ENCODE data around the gene CYFIP1. TPM values are rescaled to one million over a fixed set of nuclear protein-coding genes. Genes with fewer than 3 reads are reported as not detected.

The CYFIP1 gene
- polyA plus RNA-seq, 3 donors from 2014 or later: 3.4 to 5.6 (median 3.7) TPM

GRCh38 chr15:22863356-22863755, 116.8 kb downstream of the CYFIP1 start:
- H3K36me3 Mint-ChIP-seq: peaks cover 15 to 61% (median 33%) of the 10 kb centered on the region in 3 donors
- no peak for DNase-seq
- peaks cover 5 to 23% of the 10 kb centered on the region in 2 donors for H3K4me1 Mint-ChIP-seq
- no peak overlapping the region for H3K4me3 Mint-ChIP-seq
- peaks cover 0 to 2% (median 0%) of the 10 kb centered on the region in 3 donors for H3K27me3 Mint-ChIP-seq (ENCODE audit: low read depth in 3 of 3)
- H3K27ac Mint-ChIP-seq: peak overlapping the region in 2 of 6 donors; percentile 34 to 45
- H3K9me3 Mint-ChIP-seq: no peaks in the 10 kb centered on the region

GRCh38 chr15:22861161-22861560, 119.0 kb downstream of the CYFIP1 start:
- H3K27ac Mint-ChIP-seq: peak overlapping the region in 1 of 6 donors; percentile 10

GRCh38 chr15:22856659-22857058, 123.5 kb downstream of the CYFIP1 start:
- H3K27me3 Mint-ChIP-seq (ENCODE audit: low read depth in 3 of 3): peaks cover 0 to 2% (median 1%) of the 10 kb centered on the region in 3 donors
- H3K36me3 Mint-ChIP-seq: peaks cover 13 to 42% (median 15%) of the 10 kb centered on the region in 3 donors
- no peak for DNase-seq
- H3K27ac Mint-ChIP-seq: peak overlapping the region in 3 of 6 donors; percentile 46 to 66 (median 58)
- H3K4me3 Mint-ChIP-seq: no peak overlapping the region
- H3K4me1 Mint-ChIP-seq: peaks cover 2 to 14% of the 10 kb centered on the region in 2 donors
- no peaks in the 10 kb centered on the region for H3K9me3 Mint-ChIP-seq

More at GRCh38 chr15:22861161-22861560, 119.0 kb downstream of the CYFIP1 start:
- Mint-ChIP-seq H3K27me3 (ENCODE audit: low read depth in 3 of 3) (peaks cover 0 to 2% (median 1%) of the 10 kb centered on the region in 3 donors), H3K4me3 (no peak overlapping the region), H3K9me3 (no peaks in the 10 kb centered on the region), H3K4me1 (peaks cover 4 to 17% of the 10 kb centered on the region in 2 donors), H3K36me3 (peaks cover 18 to 53% (median 26%) of the 10 kb centered on the region in 3 donors)
- DNase-seq: no peak

GRCh38 chr15:22855791-22856190, 124.4 kb downstream of the CYFIP1 start:
- Mint-ChIP-seq H3K27me3 (ENCODE audit: low read depth in 3 of 3) (peaks cover 0 to 2% (median 1%) of the 10 kb centered on the region in 3 donors), H3K9me3 (no peaks in the 10 kb centered on the region), H3K27ac (peak overlapping the region in 1 of 6 donors; percentile 7), H3K36me3 (peaks cover 13 to 37% (median 15%) of the 10 kb centered on the region in 3 donors), H3K4me3 (no peak overlapping the region), H3K4me1 (peaks cover 7 to 23% of the 10 kb centered on the region in 2 donors)
- DNase-seq: no peak

GRCh38 chr15:22851513-22851912, 128.7 kb downstream of the CYFIP1 start:
- DNase-seq: no peak
- peaks cover 7 to 20% (median 8%) of the 10 kb centered on the region in 3 donors for H3K36me3 Mint-ChIP-seq
- no peaks in the 10 kb centered on the region for H3K27me3 Mint-ChIP-seq (ENCODE audit: low read depth in 3 of 3)
- peaks cover 24 to 50% of the 10 kb centered on the region in 2 donors for H3K4me1 Mint-ChIP-seq
- no peak overlapping the region for H3K4me3 Mint-ChIP-seq
- H3K27ac Mint-ChIP-seq: peak overlapping the region in 3 of 6 donors; percentile 2 to 49 (median 4)
- no peaks in the 10 kb centered on the region for H3K9me3 Mint-ChIP-seq

- no peak for DNase-seq
- peaks cover 0 to 1% (median 0%) of the 10 kb centered on the region in 3 donors for H3K27me3 Mint-ChIP-seq (ENCODE audit: low read depth in 3 of 3)
- H3K4me3 Mint-ChIP-seq: no peak overlapping the region
- H3K9me3 Mint-ChIP-seq: no peaks in the 10 kb centered on the region
- peaks cover 31 to 59% of the 10 kb centered on the region in 2 donors for H3K4me1 Mint-ChIP-seq
- peak overlapping the region; percentile 34 to 71 (median 47) for H3K27ac Mint-ChIP-seq
- peaks cover 3 to 25% (median 4%) of the 10 kb centered on the region in 3 donors for H3K36me3 Mint-ChIP-seq
These were observed 130.1 kb downstream of the CYFIP1 start for GRCh38 chr15:22850055-22850454.

- H3K27me3 Mint-ChIP-seq (ENCODE audit: low read depth in 3 of 3): peaks cover 0 to 1% (median 0%) of the 10 kb centered on the region in 3 donors
- no peaks in the 10 kb centered on the region for H3K9me3 Mint-ChIP-seq
- no peak for DNase-seq
- H3K4me3 Mint-ChIP-seq: no peak overlapping the region
- peaks cover 46 to 67% of the 10 kb centered on the region in 2 donors for H3K4me1 Mint-ChIP-seq
- H3K36me3 Mint-ChIP-seq: peaks cover 3 to 17% (median 6%) of the 10 kb centered on the region in 3 donors
- peak overlapping the region in 2 of 6 donors; percentile 7 to 78 for H3K27ac Mint-ChIP-seq
These were observed 134.1 kb downstream of the CYFIP1 start for GRCh38 chr15:22846073-22846472.

- no peaks in the 10 kb centered on the region for H3K9me3 Mint-ChIP-seq
- no peak overlapping the region for H3K4me3 Mint-ChIP-seq
- H3K27me3 Mint-ChIP-seq (ENCODE audit: low read depth in 3 of 3): peaks cover 0 to 1% (median 0%) of the 10 kb centered on the region in 3 donors
- H3K4me1 Mint-ChIP-seq: peaks cover 46 to 67% of the 10 kb centered on the region in 2 donors
- no peak for DNase-seq
- H3K36me3 Mint-ChIP-seq: peaks cover 3 to 17% (median 6%) of the 10 kb centered on the region in 3 donors
- peak overlapping the region in 2 of 6 donors; percentile 7 to 53 for H3K27ac Mint-ChIP-seq
These were observed 134.8 kb downstream of the CYFIP1 start for GRCh38 chr15:22845289-22845900.

- H3K36me3 Mint-ChIP-seq: peaks cover 3 to 17% (median 6%) of the 10 kb centered on the region in 3 donors
- peaks cover 0 to 1% (median 0%) of the 10 kb centered on the region in 3 donors for H3K27me3 Mint-ChIP-seq (ENCODE audit: low read depth in 3 of 3)
- no peak overlapping the region for H3K4me3 Mint-ChIP-seq
- no peaks in the 10 kb centered on the region for H3K9me3 Mint-ChIP-seq
- peaks cover 46 to 67% of the 10 kb centered on the region in 2 donors for H3K4me1 Mint-ChIP-seq
- H3K27ac Mint-ChIP-seq: peak overlapping the region in 2 of 6 donors; percentile 41 to 53
- no peak for DNase-seq
These were observed 135.5 kb downstream of the CYFIP1 start for GRCh38 chr15:22844421-22845288.

GRCh38 chr15:22839046-22839695, 141.0 kb downstream of the CYFIP1 start:
- Mint-ChIP-seq H3K36me3 (peaks cover 0 to 6% (median 0%) of the 10 kb centered on the region in 3 donors), H3K4me1 (peaks cover 37 to 38% of the 10 kb centered on the region in 2 donors), H3K27ac (peak overlapping the region; percentile 90 to 98 (median 96)), H3K27me3 (ENCODE audit: low read depth in 3 of 3) (peaks cover 0 to 10% (median 4%) of the 10 kb centered on the region in 3 donors), H3K9me3 (no peaks in the 10 kb centered on the region), H3K4me3 (peak overlapping the region; percentile 90 to 98 (median 93))
- DNase-seq: peak in 1 of 3 donors; percentile 2

GRCh38 chr15:22838292-22839042, 141.7 kb downstream of the CYFIP1 start, which contains the start of gene NIPA2:
Gene NIPA2, plus strand, starts transcription at chr15:22838666. Its CDS starts 13,066 bp downstream, at chr15:22851732.
- Mint-ChIP-seq H3K9me3 (no peaks in the 10 kb centered on the region), H3K36me3 (peaks cover 0 to 6% (median 0%) of the 10 kb centered on the region in 3 donors), H3K27me3 (ENCODE audit: low read depth in 3 of 3) (peaks cover 0 to 10% (median 4%) of the 10 kb centered on the region in 3 donors), H3K4me3 (peak within 1 kb of the TSS; percentile 90 to 98 (median 93)), H3K27ac (peak within 1 kb of the TSS; percentile 90 to 98 (median 96)), H3K4me1 (peaks cover 35 to 37% of the 10 kb centered on the region in 2 donors)
- DNase-seq: peak; percentile 98 to 99 (median 99)

- no peak overlapping the region for H3K27ac Mint-ChIP-seq
- no peaks in the 10 kb centered on the region for H3K9me3 Mint-ChIP-seq
- no peak for DNase-seq
- H3K4me1 Mint-ChIP-seq: no peaks in the 10 kb centered on the region
- no peak overlapping the region for H3K4me3 Mint-ChIP-seq
- no peaks in the 10 kb centered on the region for H3K27me3 Mint-ChIP-seq (ENCODE audit: low read depth in 3 of 3)
- peaks cover 7 to 16% (median 15%) of the 10 kb centered on the region in 3 donors for H3K36me3 Mint-ChIP-seq
These were observed 148.7 kb downstream of the CYFIP1 start for GRCh38 chr15:22831473-22831872.

All from immature natural killer cell (primary cell).